ENCODE results near the gene MKX. TPM values are rescaled to one million over a fixed set of nuclear protein-coding genes. Genes with fewer than 3 reads are reported as not detected.
"Not testable (repeated sequence)": the region's sequence is repeated elsewhere in the genome, so short reads cannot be mapped to it uniquely, and the experiment has no call there.

Gene MKX
- total RNA-seq, 1 donor from 2014 or later: 0.42 TPM

DNA sequence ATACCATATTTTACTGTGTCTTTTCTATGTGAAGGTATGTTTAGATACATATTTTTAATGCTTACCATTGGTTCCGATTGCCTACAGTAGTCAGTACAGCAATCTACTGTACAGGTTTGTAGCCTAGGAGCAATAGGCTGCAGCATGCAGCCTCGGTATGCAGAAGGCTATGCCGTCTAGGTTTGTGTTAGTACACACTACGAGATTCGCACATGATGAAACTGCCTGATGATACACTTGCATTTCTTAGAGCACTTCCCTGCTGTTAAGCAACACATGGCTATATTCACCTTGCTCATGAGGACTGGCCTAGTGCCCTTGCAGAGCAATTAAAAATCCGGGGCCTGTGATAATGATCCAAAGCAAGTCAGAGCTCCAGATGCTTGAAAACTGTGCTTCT lies 62.4 kb downstream of the MKX start:
- H3K4me1 Mint-ChIP-seq (ENCODE audit: low read depth, unreplicated experiment): peaks cover 4% of the 10 kb centered on the region
- H3K4me3 Mint-ChIP-seq (ENCODE audit: unreplicated experiment): no peak overlapping the region
- TF ChIP-seq, protein P1, sequence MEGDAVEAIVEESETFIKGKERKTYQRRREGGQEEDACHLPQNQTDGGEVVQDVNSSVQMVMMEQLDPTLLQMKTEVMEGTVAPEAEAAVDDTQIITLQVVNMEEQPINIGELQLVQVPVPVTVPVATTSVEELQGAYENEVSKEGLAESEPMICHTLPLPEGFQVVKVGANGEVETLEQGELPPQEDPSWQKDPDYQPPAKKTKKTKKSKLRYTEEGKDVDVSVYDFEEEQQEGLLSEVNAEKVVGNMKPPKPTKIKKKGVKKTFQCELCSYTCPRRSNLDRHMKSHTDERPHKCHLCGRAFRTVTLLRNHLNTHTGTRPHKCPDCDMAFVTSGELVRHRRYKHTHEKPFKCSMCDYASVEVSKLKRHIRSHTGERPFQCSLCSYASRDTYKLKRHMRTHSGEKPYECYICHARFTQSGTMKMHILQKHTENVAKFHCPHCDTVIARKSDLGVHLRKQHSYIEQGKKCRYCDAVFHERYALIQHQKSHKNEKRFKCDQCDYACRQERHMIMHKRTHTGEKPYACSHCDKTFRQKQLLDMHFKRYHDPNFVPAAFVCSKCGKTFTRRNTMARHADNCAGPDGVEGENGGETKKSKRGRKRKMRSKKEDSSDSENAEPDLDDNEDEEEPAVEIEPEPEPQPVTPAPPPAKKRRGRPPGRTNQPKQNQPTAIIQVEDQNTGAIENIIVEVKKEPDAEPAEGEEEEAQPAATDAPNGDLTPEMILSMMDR (IDR thresholded peaks at IDR 0.05; ENCODE audit: partially characterized antibody, unreplicated experiment): no peak
- H3K27ac Mint-ChIP-seq (ENCODE audit: unreplicated experiment): no peak overlapping the region
- no peaks in the 10 kb centered on the region for H3K36me3 Mint-ChIP-seq (ENCODE audit: unreplicated experiment)
- H3K9me3 Mint-ChIP-seq (ENCODE audit: unreplicated experiment): no peaks in the 10 kb centered on the region
- no peaks in the 10 kb centered on the region for H3K27me3 Mint-ChIP-seq (ENCODE audit: unreplicated experiment)
- DNase-seq: no peak

DNA sequence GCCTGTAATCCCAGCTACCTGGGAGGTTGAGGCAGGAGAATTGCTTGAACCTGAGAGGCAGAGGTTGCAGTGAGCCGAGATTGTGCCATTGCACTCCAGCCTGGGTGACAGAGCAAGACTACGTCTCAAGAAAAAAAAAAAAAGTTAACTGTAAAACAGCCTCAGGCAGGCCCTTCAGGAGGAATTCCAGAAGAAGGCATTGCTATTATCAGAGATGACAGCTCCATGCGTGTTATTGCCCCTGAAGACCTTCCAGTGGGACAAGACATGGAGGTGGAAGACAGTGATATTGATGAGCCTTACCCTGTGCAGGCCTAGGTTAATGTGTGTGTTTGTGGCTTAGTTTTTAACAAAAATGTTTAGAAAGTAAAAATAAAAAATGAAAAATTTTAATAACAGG lies 63.8 kb downstream of the MKX start:
- H3K27me3 Mint-ChIP-seq (ENCODE audit: unreplicated experiment): not testable (repeated sequence)

DNA sequence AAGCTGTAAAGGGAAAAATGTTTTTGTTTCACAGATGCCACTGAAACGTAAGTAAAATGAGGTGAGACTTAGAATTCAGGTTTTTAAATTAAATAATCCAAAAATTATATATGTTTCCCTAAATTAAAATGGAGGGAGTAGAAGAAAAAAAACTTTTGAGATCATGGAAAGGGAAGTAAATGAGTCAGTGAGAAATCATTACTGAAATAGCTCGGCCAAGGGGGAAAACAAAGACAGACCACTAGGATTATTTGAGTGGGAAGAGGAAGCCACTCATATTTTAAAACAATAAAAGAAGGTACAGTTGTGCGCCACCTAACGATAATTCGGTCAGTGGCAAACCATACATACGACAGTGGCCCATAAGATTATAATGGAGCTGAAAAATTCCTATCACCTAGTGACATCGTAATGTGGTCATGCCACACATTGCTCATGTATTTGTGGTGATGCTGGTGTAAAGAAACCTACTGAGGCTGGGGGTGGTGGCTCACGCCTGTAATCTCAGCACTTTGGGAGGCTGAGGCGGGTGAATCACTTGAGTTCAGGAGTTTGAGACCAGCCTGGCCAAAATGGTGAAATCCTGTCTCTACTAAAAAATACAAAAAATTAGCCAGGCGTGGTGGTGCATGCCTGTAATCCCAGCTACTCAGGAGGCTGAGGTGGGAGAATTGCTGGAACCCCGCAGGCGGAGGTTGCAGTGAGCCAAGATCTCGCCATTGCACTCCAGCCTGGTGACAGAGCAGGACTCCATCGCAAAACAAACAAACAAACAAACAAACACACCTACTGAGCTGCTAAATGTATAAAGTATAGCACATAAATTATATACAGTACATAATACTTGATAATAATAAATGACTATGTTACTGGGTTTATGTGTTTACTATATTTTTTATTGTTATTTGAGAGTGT lies 64.7 kb downstream of the MKX start:
- H3K36me3 Mint-ChIP-seq (ENCODE audit: unreplicated experiment): no peaks in the 10 kb centered on the region
- no peak overlapping the region for H3K27ac Mint-ChIP-seq (ENCODE audit: unreplicated experiment)
- TF ChIP-seq, protein P1 (IDR thresholded peaks at IDR 0.05; ENCODE audit: partially characterized antibody, unreplicated experiment): no peak
- peaks cover 4% of the 10 kb centered on the region for H3K4me1 Mint-ChIP-seq (ENCODE audit: low read depth, unreplicated experiment)
- H3K4me3 Mint-ChIP-seq (ENCODE audit: unreplicated experiment): no peak overlapping the region
- DNase-seq: no peak
- H3K27me3 Mint-ChIP-seq (ENCODE audit: unreplicated experiment): no peaks in the 10 kb centered on the region
- H3K9me3 Mint-ChIP-seq (ENCODE audit: unreplicated experiment): no peaks in the 10 kb centered on the region

More for the DNA sequence above, 63.8 kb downstream of the MKX start:
- H3K27ac Mint-ChIP-seq (ENCODE audit: unreplicated experiment); H3K36me3 Mint-ChIP-seq (ENCODE audit: unreplicated experiment); H3K4me3 Mint-ChIP-seq (ENCODE audit: unreplicated experiment); H3K9me3 Mint-ChIP-seq (ENCODE audit: unreplicated experiment); DNase-seq; H3K4me1 Mint-ChIP-seq (ENCODE audit: low read depth, unreplicated experiment): not testable (repeated sequence)

DNA sequence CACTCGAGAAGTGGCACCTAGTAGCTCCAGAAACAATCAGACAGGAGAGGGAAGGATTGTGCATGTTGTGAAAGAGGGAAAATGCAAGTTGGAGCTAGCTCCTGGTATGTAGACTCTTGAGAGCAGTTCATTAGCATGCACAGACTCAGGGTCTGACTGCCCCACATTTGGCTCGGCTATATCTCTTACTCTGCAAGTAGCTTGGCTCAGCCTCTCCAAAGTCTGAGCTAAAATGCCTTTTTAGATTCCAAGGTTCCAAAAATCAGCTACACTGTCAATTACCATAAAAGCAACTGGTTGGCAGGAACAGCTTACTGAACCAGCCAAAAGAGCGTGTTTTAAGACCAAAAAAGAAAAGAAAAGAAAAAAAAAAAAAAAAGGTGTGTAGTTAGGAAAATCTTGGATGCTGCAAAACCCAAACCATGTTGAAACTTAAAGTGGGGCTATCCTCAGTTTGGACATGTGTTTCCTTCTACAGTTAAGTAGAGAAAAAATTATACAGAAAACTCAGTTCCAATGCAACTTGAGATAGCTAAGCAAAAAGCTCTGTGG lies 65.5 kb downstream of the MKX start:
- DNase-seq: no peak
- Mint-ChIP-seq H3K27me3 (ENCODE audit: unreplicated experiment) (no peaks in the 10 kb centered on the region), H3K36me3 (ENCODE audit: unreplicated experiment) (no peaks in the 10 kb centered on the region), H3K9me3 (ENCODE audit: unreplicated experiment) (no peaks in the 10 kb centered on the region), H3K4me1 (ENCODE audit: low read depth, unreplicated experiment) (peaks cover 4% of the 10 kb centered on the region), H3K27ac (ENCODE audit: unreplicated experiment) (no peak overlapping the region), H3K4me3 (ENCODE audit: unreplicated experiment) (no peak overlapping the region)
- TF ChIP-seq, protein P1 (IDR thresholded peaks at IDR 0.05; ENCODE audit: partially characterized antibody, unreplicated experiment): no peak

DNA sequence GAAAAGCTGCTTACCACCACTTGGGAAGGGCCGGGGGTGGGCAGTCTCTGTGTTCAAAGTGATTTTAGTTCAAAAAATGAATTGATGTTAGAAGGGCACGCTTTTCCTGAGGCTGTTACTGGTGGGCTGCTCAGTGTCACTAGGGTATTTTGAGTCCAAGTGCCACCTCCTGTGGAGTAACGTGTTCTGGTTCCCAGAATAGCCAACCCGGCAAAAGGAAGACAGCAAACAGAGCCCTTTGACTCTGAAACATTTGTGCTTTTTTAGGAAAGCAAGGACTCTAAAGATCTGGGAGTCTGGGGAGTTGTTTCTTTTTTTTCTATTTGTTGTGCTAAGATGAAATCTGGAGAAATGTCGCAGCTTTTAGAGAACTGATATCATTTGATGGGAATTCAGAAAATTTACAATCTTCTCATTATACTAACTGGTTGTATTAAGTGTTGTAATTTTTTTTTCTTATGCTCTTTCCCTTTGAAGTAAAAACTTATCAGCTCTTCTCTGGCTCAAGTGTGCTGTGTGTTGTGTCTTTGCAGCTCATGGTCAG lies 66.2 kb downstream of the MKX start:
- no peak overlapping the region for H3K4me3 Mint-ChIP-seq (ENCODE audit: unreplicated experiment)
- H3K27ac Mint-ChIP-seq (ENCODE audit: unreplicated experiment): no peak overlapping the region
- TF ChIP-seq, protein P1 (IDR thresholded peaks at IDR 0.05; ENCODE audit: partially characterized antibody, unreplicated experiment): no peak
- no peaks in the 10 kb centered on the region for H3K27me3 Mint-ChIP-seq (ENCODE audit: unreplicated experiment)
- H3K9me3 Mint-ChIP-seq (ENCODE audit: unreplicated experiment): no peaks in the 10 kb centered on the region
- H3K4me1 Mint-ChIP-seq (ENCODE audit: low read depth, unreplicated experiment): peaks cover 4% of the 10 kb centered on the region
- H3K36me3 Mint-ChIP-seq (ENCODE audit: unreplicated experiment): no peaks in the 10 kb centered on the region
- no peak for DNase-seq

Data from glutamatergic neuron (in vitro differentiated cells).